GM12874 (cell line): ENCODE data around the gene RASGRP3.

ENCODE experiments used
- TF ChIP-seq, protein P1 (sequence below): IDR thresholded peaks from 2 replicates; pipeline ENCODE4 v1.5.1; 2011; ENCODE audit warnings: low read depth, mild to moderate bottlenecking, control low read depth, low read length, moderate library complexity; ENCODE audit not compliant: insufficient read depth

RASGRP3 gene

DNA sequence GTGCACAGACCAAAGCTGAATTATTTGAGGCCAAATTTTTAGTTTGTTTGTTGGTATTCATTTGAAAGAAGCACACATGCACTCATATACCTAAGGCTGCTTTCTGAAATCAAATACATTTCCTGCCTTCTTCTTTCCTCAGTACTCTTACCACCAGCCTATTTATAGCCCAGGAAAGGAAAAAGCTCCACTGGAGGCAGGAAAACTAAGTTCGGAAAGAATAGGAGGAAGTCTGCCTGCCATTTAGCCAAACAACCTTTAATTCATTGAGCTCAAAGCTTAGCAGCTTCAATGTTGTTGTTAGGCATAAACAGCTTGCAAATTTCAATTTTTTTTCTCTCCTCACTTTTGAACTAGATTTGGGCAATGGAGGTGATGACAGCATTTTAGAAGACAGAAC is 40.4 kb upstream of the RASGRP3 start:
- TF ChIP-seq, protein P1, sequence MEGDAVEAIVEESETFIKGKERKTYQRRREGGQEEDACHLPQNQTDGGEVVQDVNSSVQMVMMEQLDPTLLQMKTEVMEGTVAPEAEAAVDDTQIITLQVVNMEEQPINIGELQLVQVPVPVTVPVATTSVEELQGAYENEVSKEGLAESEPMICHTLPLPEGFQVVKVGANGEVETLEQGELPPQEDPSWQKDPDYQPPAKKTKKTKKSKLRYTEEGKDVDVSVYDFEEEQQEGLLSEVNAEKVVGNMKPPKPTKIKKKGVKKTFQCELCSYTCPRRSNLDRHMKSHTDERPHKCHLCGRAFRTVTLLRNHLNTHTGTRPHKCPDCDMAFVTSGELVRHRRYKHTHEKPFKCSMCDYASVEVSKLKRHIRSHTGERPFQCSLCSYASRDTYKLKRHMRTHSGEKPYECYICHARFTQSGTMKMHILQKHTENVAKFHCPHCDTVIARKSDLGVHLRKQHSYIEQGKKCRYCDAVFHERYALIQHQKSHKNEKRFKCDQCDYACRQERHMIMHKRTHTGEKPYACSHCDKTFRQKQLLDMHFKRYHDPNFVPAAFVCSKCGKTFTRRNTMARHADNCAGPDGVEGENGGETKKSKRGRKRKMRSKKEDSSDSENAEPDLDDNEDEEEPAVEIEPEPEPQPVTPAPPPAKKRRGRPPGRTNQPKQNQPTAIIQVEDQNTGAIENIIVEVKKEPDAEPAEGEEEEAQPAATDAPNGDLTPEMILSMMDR = no peak

DNA sequence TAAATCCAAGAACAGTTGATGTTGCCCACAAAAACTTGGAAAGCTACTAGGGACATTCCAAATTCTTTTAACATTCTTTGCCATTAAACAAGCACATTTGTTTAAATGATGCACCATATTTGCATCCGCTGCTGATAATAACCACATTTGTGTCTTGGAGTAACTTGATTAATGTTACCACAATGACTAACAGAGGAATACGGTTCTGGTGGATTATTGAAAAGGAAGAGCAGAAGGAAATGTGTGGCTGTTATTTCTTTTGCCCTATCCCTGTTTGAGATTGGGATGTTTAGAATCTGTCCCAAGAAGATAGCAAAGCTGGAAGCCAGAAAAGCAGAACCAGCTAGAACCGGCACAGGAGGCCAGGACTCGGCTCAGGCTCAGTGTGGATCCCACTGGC is 39.2 kb upstream of the RASGRP3 start:
- TF ChIP-seq, protein P1 = no peak

DNA sequence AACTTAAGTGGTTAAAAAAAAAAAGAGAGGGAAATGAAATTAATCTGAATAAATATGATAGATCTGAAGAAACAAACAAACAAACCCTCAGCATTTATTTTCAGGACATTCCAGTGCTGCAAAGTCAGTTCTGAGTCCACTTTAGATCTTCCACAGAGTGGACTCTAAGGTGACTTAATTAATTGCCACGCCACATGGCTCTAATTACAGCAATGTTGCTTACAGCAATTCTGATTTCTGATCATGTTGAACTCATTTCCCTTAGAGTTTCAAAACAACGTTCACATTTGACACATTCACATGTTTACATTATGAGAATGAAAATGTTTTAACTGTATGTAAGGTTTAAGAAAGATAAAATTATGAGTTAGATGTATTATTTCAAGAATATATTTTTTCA is 38.6 kb upstream of the RASGRP3 start:
- TF ChIP-seq, protein P1 = no peak

DNA sequence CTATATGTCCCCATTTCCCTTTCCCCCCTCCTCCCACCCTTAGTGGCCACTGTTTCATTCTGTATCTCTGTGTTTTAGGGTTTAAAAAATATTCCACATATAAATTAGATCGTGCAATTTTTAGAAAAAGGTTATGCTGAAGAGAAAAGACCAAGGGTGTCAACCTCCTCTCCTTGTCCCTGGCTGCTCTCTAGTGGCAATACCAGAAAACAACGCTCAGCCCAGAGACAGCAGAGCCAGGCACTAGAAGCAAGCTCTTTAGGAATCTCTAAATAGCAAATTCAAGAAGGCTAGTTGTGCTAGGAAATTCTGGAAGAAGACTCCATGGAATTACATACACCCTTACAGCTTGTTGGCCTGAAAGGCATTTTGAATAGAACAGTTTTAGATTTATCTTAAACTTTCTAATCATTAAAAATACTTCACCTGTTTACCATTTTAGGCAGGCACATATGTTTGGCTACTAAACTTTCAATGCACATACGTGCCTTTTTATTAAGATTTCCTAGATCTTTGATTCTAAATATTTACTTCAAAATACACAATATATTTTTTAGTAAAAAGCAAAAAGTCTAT is 35.1 kb upstream of the RASGRP3 start:
- TF ChIP-seq, protein P1 = peak; percentile 57

DNA sequence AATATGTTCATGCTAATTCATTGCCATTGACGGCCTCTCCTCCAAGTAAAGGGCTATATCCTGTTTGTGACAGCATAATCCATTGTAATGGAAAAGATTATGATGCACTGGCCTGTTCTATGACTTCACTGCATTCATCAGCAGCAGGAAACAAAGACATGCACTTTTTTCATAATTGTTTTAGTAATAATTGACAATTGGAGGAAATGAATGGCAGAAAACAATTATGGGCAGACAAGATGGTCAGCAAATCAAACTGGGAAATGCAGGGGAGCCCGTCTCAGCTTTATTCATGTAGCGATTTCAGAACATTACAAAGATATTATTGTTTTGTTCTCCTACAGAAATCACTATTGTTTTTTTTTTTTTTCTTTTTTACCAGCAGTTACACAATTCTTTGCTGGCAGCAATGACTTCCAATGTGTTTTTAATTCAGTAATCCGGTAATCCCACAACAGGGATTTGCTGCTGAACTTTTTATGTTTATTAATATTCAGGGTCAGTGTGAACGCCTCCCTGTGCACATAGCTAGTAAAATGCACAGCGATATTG is 33.8 kb upstream of the RASGRP3 start:
- TF ChIP-seq, protein P1 = no peak

DNA sequence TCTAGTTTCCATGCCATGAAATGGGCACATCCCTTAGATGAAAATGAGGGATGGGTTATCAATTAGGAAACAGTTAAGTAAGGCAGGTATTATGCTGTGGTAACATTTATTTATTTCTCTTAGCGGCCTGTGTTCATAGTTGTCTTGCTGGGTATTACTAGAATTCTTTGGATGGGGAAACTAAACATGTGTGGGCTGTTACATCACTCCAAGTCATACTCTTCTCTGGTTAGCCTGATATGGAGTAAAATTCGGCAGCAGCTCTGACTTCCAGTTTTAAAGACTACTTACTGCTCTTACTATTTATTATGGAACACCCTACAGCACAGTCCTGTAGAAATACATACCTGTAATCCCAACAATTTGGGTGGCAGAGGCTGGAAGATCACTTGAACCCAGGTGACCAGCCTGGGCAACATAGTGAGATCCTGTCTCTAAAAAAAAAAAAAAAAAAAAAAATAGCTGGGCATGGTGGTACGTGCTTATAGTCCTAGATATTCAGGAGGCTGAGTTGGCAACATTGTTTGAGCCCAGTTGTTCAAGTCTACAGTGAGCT is 33.1 kb upstream of the RASGRP3 start:
- TF ChIP-seq, protein P1 = no peak

DNA sequence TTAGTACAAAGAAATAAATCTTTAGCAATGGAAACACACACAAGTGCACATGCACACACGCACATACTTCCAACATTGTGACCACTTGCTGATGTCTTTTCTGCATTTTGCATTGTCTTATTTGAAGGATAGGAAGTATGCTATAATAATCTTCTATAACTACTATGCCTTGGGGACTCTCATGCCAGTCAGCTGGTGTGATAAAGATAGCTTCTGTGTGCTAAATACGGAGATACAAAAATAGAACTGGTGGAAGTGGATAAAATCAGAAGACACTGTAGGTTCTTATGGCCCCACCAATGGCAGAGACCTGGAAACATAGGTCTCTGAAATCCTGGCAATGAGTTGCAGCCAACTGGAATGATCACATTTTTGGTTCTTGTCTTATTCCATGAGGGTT is 31.5 kb upstream of the RASGRP3 start:
- TF ChIP-seq, protein P1 = no peak
